BJ (cell line): ENCODE results near the gene AURKB. TPM values are rescaled to one million over a fixed set of nuclear protein-coding genes. Genes with fewer than 3 reads are reported as not detected.
A peak's percentile ranks its signal among the peaks of the same experiment; 100 is the strongest.

ENCODE experiments used
- CTCF ChIA-PET: fragments of 350-600 bp; formaldehyde crosslinking; extraction: SDS; loops from one replicate; lab custom pipeline; 2021; ENCODE audit warnings: antibody characterized with exemption, inconsistent platforms; lab: Yijun Ruan, JAX
- POLR2A ChIA-PET: fragments of 300-600 bp; sonication (Branson Sonifier 250); formaldehyde crosslinking; extraction: SDS; loops from one replicate; lab custom pipeline; 2021; ENCODE audit warnings: antibody characterized with exemption; lab: Charles Lee
- DNase-seq: peaks from one replicate; pipeline ENCODE4 v3.0.0-alpha.2; 2011; ENCODE audit warnings: low read depth
- H3K27me3 ChIP-seq: 2 replicates; pipeline ENCODE4 v1.6.0; 2011; ENCODE audit warnings: low read length; ENCODE audit not compliant: control insufficient read depth, insufficient read depth
- H3K36me3 ChIP-seq: 2 replicates; pipeline ENCODE4 v1.5.1; 2011; ENCODE audit warnings: low read length; ENCODE audit not compliant: control insufficient read depth, insufficient read depth
- H3K4me3 ChIP-seq: 2 replicates; pipeline ENCODE4 v1.5.1; 2011; ENCODE audit warnings: low read depth, mild to moderate bottlenecking, control low read depth, low read length
- CTCF ChIP-seq: IDR thresholded peaks from 2 replicates; pipeline ENCODE4 v1.5.1; 2011; ENCODE audit warnings: low read depth, mild to moderate bottlenecking, control low read depth, inconsistent platforms, low read length, moderate library complexity; ENCODE audit not compliant: insufficient read depth
- polyA plus RNA-seq: library from polyadenylated mRNA; depleted of rRNA; stranded (reverse); fragments of >200 nt; gene quantifications from 2 replicates; pipeline ENCODE4 v1.2.3, GENCODE V29; 2011

AURKB gene
- polyA plus RNA-seq, 1 experiment: 26.1 TPM

GRCh38 chr17:8234361-8235270 lies 24.2 kb upstream of the AURKB start:
- ChIA-PET CTCF (interaction anchor here (0.7 kb wide), 1 partner anchor 38 kb away, joined by 3 read pairs; no protein-coding TSS in a partner anchor), POLR2A (no interaction called here)
- DNase-seq: no peak
- no peaks in the 10 kb centered on the region for H3K27me3 ChIP-seq
- no peak overlapping the region for H3K4me3 ChIP-seq
- no peak for TF ChIP-seq CTCF
- peaks cover 26% of the 10 kb centered on the region for H3K36me3 ChIP-seq

GRCh38 chr17:8231701-8232100 lies 21.3 kb upstream of the AURKB start:
- ChIA-PET CTCF (interaction anchor here (0.7 kb wide), 1 partner anchor 73 kb away, joined by 3 read pairs; no protein-coding TSS in a partner anchor), POLR2A (no interaction called here)
- H3K4me3 ChIP-seq: no peak overlapping the region
- TF ChIP-seq CTCF: no peak
- no peak for DNase-seq
- no peaks in the 10 kb centered on the region for H3K27me3 ChIP-seq
- H3K36me3 ChIP-seq: peaks cover 39% of the 10 kb centered on the region

GRCh38 chr17:8227238-8227581 lies 16.8 kb upstream of the AURKB start:
- POLR2A ChIA-PET: interaction anchor here (0.5 kb wide), 1 partner anchor 54 kb away, joined by 3 read pairs; no protein-coding TSS in a partner anchor
- H3K27me3 ChIP-seq: no peaks in the 10 kb centered on the region
- CTCF ChIA-PET: interaction anchor here (1.3 to 2.4 kb wide), 4 partner anchors 16 to 109 kb away, joined by 3 to 10 read pairs (median 4); partner anchors contain the start of gene ALOXE3
- peak overlapping the region; percentile 33 for H3K4me3 ChIP-seq
- no peak for TF ChIP-seq CTCF
- H3K36me3 ChIP-seq: peaks cover 22% of the 10 kb centered on the region
- no peak for DNase-seq

DNA sequence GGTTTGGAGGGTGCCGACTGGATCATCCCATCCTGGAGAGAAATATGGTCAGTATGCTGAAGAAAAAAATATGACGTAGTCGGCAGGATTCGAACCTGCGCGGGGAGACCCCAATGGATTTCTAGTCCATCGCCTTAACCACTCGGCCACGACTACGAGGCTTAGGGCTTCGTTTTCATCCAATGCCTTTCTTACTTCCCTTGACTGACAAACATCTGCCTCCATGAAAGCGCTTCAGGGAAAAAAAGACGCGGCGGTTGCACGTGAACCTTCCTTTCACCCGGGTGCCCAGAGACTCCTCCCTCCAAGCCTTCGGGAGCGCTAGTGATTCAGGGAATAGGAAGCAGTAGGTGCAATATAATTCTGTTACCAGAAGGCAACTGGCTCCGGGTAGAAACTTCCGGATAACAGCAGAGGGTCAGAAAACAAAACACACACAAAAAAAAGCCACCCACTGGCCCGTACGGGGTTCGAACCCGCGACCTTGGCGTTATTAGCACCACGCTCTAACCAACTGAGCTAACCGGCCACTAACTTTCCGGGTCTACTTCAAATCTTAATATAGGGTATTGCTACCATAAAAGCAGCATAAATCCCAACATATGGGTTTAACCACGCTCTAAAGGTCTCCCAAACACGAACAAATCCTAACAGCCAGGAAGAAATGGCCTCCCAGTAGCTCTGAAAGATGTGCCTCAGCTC lies 16.3 kb upstream of the AURKB start:
- H3K36me3 ChIP-seq: peaks cover 19% of the 10 kb centered on the region
- H3K27me3 ChIP-seq: no peaks in the 10 kb centered on the region
- DNase-seq: peak; percentile 76
- H3K4me3 ChIP-seq: peak overlapping the region; percentile 33
- no peak for TF ChIP-seq CTCF
- ChIA-PET POLR2A (interaction anchor here (0.5 kb wide), 1 partner anchor 54 kb away, joined by 3 read pairs; no protein-coding TSS in a partner anchor), CTCF (interaction anchor here (1.3 to 2.4 kb wide), 5 partner anchors 17 to 108 kb away, joined by 3 to 10 read pairs (median 6); partner anchors contain the start of gene ALOXE3)
